Stimulated activated CD4-positive, alpha-beta T cell treated with anti-CD3 and anti-CD28 coated beads, Interleukin-1b, Interleukin-23, amount 100 ng/mL, for 4 hours (primary cell): ENCODE data around the gene HPCA.
"Not testable (repeated sequence)": the region's sequence is repeated elsewhere in the genome, so short reads cannot be mapped to it uniquely, and the experiment has no call there.

Experiments used
- DNase-seq, 2 donors: peaks; one replicate each; pipeline ENCODE4 v3.0.0-alpha.2; 2020; ENCODE audit warnings: low read depth in 2 of 2

Gene HPCA

DNA sequence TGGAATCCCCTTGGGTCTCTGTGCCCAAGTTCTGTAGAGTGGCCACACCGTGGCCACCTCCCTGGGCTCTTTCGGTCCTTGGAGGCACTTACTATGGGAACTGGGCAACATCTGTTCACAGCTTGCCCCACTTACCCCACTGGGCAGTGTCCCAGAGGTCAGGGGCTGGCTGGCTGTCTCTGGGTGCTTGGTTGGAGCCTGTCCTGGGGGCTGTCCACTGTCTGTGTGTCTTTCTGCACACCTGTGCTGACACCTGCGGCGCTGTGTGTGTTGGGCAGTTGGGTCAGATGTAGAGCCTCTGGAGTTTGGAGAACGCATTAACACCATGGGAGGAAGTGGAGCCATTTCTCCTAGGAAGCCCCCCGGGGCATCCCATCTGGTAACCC is 16.2 kb downstream of the HPCA start:
- no peak for DNase-seq

DNA sequence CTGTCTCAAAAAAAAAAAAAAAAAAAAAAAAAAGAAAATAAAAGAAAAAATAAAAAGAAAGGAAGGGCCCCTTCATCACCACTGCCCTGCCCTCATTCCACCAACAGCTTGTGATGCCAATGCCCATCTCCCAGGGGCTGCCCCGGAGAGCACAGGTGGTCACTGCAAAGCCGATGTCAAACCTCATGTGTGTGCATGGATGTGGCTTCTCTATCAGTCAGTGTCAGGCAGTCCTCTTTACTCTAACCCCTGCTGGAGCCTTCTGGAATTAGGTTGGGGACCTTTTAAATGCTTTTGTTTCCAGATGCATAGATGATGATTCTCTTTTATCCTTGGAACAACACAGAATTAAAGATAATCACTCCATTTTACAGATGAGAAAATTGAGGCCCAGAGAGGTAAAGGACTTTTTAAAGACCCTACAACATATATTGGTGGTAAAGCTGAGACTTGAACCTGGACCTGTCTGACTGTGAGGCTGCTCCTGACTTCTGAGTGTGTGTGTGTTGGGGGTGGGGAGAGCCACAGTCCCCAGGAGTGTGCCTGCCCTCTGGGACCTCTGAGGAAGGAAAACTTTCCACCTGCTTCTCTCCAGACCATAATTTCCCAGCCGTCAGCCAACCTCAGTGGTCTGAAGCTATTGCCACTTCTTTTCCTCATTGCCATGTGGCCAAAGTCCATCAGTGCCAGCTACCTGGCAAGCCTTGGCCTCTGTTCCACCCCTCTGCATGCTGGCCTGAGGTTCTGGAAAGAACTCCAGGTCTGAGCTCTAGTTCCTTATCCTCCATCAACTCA is 17.9 kb downstream of the HPCA start:
- DNase-seq = no peak

DNA sequence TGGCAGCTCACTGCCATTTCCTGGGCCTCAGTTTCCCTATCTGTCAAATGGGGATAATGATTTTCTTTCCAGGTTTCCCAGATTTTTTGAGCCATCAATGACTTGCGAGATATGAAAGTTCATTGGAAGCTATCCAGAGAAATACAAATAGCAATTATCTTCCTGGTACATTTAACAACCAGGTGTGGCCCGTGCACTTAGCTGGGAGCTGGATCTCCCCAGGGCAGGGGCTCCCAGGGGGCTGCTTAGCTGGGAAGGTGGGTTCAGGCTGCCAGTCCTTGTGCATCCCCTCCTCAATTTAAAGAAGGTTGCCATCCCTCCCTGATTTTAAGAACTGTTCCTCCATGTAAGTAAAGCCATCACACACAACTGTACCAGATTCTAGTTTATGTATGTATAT is 18.5 kb downstream of the HPCA start:
- DNase-seq = no peak

DNA sequence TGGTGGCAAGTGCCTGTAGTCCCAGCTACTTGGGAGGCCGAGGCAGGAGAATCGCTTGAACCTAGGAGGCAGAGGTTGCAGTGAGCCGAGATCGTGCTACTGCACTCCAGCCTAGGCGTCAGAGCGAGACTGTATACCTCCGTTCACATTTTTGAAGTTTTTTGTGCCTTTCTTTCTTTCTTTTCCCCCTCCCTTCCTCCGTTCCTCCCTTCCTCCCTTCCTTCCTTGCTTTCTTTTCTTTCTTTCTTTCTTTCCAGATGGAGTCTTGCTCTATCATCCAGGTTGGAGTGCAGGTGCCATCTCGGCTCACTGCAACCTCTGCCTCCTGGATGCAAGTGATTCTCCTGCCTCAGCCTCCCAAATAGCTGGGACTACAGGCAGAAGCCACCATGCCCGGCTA is 19.3 kb downstream of the HPCA start:
- not testable (repeated sequence) for DNase-seq

DNA sequence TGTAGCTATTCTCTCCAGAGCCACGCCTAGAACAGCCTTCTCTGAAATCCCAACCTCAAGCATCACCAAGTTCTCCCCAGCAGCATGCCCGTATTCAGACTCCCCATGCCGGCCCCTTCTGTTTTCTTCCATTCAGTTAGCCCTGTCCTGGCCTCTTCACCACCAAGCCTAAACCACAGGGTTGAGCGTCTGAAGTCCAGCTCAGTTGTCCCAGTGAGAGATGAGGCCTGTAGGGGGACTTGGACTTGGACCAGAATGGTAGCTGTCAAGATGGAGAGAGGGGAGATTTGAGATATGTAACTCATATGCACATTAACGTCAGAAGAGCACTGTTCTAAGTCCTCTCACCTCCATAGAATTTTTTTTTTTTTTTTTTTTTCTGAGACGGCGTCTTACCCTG is 20.4 kb downstream of the HPCA start:
- no peak for DNase-seq

DNA sequence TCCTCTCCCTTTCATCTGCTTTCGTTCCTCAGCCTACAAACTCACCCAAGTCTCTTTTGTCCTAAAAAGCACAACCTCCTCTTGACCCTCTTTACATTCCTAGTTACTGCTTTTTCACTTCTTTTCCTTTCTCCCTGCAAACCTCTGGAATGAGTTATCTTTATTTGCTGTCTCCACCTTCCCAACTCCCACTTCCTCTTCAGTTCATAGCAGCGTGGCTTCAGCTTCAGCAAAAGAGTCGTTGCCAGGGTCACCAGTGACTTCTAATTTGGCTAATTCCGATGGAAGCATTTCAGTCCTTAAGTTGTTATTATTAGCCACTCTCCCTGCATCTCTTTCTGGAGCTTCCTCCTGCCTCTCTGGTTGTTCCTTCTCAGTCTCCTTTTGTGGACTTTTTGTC is 21.1 kb downstream of the HPCA start:
- no peak for DNase-seq

DNA sequence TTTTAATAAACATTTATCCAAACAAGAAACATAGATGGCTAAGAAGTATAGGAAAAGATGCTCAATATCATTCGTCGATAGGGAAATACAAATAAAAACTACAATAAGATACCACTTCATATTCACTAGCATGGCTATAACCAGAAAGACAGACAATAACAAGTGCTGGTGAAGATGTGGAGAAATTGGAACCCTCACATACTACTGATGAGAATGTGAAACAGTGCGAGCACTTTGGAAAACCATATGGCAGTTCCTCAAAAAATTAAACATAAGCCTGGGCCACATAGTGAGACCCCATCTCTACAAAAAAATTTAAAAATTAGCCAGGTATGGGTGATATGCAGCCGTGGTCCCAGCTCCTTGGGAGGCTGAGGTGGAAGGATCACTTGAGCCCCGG is 24.0 kb downstream of the HPCA start:
- no peak for DNase-seq

DNA sequence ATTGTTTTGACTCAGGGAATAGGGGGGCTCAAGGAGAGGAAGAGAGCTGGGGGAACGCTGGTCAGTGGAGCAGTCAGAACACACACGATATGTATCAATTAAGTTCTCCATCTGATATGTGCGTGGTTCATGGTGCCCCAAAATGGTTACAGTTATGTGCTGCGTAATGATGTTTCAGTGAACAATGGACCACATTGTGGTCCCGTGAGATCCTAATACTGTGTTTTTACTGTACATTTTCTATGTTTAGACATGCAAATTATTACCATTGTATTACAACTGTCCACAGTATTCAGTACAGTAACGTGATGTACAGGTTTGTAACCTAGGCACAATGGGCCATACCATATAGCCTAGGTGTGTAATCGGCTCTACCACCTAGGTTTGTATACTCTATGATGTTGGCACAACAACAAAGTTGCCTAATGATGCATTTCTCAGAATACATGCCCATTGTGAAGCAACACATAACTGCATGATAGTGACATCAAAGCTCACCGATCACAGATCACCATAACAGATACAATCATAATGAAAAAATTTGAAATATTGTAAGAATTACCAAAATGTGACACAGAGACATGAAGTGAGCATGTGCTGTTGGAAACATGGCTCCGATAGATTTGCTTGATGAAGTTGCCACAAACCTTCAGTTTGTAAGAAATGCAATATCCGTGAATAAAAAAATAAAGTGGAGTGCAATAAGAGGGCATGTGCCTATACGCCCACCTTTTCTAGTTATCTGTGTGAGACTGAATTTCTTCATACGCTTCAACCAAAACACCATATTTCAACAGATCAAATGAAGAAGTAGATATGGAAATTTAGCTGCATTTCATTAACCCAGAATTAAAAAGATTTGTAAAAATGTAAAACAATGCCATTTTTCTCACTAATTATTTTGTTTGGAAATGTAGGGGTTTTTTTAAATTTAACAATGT is 29.7 kb downstream of the HPCA start:
- no peak for DNase-seq

DNA sequence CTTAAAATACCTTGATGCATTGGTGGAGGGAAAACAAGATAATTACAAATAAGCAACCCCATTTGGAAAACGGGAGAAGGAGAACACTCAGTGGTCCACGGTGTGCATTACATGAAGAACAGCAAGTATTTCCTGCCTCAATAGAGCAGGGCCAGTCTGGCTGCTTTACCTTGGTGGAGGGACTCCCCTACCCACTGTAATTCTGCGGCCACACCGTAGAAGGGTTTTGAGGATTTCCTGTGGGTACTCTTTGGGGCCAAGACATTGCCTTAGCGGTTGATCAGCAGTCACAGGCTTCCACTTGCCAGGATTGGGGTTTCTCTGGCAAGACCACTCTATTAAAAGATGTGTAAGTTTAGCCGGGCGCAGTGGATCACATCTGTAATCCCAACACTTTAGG is 31.2 kb downstream of the HPCA start:
- no peak for DNase-seq

DNA sequence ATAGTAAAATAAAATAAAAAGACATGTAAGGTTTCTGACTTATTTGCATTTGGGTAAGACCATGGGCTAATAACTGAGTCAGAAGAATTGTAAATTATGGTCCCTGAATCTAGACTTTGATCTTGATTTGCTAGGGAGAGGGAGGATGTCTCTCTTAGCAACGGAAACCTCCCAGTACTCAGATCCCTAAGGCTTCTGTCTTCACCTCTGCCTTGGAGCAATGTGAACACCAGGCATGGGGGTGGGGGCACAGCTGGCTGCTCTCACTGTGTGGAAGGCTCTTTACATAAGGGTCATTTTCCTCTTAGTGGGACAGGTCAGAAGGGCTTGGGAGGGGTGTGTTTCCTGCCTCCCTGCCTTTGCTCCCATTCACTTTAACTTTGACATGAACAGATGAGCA is 31.9 kb downstream of the HPCA start:
- DNase-seq = no peak

DNA sequence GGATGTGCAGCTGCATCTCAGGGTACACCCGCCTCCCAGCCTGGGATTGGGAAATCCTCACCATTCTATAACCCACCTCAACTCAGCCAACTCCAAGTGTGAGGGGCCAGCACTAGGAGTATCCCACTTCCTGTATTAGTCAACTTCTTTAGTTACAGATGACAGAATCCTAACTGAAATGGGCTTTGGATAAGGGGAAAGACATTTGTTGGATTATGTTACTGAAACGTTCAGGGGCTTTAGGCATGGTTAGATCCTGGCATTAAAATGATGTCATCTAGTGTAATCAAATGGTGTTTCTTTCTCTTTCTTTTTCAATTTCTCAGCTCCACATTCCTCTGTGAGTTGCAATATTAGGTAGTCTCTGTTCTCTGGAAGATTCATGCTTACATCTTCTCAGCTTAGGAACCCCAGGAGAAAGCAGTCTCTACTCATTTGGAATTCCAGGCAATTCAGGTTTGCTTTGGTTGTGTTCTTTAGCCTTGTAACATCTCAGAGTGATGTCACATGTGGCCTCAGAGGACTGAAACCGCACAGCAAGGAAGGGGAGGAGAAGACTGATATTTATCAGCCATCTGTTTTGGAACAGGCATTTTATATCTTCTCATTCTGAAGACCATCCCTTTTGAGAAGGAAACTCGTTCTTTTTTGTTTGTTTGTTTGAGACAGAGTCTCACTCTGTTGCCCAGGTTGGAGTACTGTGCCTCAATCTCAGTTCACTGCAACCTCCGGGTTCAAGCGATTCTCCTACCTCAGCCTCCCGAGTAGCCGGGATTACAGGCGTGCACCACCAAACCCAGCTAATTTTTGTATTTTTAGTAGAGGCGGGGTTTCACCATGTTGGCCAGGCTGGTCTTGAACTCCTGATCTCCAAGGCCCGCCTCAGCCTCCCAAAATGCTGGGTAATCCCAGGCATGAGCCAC is 33.8 kb downstream of the HPCA start:
- DNase-seq = no peak

DNA sequence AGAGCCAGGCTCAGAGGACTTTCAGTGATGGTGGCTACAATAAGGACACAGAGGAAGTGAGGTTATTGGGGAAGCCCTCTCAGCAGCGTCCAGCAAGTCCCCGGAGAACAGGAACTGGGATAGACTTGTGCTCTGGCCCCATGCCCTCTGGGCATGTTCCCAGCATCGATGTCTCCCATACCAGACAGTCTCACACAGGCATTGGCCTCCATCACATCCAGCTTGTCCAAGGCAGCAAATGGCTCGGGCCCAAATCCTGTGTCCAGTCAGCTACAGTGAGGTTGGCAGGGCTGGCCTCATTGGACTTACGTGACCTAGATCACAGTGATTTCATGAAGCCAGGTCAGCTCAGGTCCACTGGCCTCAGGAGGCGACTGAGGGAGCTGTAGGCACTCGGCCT is 34.5 kb downstream of the HPCA start:
- no peak for DNase-seq

DNA sequence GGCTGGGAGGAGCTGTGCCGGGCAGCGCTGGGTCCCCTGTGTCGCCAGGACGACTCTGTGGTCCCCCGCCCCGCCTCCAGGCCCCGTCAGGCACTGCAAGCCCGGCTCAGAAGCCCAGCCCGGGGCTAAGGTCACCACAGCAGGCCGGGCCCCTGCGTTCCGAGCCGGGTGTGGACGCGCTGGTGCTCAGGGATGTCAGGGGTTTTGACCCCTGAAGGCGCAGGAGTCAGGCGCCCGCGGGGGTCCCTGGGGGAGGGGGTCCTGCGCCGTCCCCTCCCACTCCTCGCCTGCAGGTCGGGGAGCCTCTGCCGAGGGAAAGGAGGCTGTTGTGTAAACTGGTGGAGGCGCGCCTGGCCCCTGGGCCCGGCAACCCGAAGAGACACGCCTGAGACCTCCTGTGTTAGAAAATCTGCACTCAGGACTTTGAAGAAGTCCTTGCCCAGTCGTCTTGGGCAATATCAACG is 38.6 kb downstream of the HPCA start:
- DNase-seq = no peak

DNA sequence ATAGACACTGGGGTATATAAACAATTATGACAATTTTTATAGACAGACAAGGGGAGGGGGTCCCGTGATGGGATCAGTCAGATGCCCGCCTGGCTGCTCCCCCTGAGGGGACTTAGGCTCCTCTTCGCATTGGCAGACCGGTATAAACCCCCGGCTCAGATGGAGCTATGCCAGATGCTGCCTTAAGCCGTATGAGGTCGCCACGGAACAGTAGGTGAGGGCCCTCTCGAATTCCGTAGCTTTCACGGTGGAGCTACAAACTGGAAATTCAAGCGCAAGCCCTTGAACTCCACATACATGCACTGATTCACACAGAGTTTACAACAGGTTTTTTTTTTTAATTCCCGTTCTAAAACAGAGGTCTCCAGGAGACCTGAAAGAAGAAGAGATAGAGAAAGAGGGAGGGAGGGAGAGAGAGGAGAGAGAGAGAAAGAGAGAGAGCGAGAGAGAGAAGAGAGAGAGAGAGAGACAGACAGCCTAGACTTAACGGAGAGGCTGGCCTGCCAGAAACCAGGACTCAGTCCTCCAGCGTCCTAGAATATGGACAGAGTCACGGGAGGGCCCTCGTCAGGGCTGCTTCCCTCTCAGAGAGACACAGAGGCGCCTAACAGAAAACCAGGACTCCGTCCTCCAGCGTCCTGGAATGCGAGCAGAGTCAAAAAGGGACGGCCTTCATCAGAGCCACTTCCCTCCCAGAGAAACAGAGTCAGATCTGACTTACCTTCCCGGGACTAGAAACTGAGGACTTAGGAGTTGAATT is 39.3 kb downstream of the HPCA start:
- no peak for DNase-seq

DNA sequence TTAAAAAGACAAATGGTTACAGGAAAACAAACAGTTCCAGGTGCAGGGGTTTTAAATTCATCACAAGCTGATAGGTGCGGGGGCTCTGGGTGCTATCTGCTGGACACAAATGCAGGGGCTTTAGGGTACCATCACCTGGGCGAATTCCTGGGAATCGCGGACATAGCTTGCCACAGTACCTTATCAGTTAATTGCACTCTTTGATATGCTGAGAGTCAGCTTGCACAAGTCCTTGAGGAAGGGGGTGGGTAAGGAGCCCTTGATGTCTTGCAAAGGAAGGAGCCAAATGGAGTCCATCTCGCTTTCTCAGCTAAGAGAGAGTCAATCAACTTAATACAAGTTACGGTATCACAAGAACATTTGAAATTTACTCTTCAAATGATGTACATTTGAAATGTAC is 40.3 kb downstream of the HPCA start:
- DNase-seq = no peak

DNA sequence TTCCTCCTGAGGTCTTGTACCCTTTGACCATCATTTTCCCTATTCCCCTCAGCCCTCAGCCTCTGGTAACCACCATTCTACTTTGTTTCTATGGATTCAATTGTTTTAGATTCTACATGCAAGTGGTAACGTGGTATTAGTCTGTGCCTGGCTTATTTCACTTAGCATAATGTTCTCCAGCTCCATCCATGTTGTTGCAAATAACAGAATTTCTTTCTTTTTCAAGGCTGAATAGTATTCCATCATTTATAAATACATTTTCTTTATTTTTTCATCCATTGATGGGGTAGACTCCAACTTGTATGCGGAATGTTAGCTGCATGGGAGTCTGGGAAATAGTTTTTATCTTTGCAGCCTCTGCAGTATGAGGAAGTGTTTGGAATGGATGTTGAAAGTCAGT is 41.1 kb downstream of the HPCA start:
- DNase-seq = no peak

DNA sequence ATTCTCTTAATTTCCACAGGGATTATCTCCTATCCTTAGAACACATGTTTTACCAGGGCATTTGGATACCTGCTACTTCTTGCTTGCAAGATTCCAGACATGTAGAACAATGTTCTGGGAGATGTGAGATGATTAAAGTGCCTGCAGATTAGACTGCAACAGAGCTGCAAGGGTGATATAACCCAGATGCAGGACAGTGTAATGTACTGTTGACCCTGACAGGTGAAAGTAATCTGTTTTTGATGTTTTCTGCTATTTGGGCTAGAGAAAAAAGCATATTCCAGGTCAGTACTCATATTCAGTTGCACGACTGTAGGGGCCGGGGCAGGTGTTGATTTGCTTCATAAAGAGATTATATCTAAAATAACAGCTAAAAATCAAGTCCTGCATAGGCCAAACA is 42.0 kb downstream of the HPCA start:
- no peak for DNase-seq

DNA sequence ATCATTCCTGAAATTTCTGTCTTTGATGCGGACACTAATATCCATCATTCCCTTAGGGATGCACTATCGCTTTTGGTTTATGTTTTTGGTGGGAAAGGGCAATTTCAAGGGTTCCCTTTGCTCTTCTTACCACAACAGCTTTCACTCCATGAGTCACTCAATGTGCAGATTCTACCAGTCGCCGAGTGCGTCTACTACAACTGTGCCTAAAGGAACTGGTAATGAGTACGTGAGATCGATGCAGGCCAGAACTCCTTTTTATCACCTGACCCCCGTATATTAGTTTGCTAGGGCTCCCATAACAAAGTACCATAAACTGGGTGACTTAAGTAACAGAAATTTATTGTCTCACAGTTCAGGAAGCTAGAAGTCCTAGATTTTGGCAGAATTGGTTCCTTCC is 42.4 kb downstream of the HPCA start:
- DNase-seq = no peak

DNA sequence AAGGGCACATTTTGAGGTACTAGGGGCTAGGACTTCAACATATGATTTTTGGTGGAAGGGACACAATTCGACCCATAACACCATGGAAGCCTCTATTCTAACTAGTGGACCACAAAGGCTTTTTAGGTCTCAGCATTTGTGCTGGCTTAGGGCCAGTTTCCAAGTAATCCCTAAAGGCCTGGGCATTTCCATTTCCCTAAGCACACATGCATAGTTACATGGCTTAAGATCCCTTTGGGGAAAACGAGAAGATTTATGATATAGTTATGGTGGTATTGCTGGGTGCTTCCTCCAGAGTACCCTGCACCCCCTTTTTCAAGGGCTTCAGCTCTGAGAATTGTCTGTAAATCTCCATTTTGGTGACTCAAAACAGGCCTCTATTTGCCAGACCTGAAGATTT is 43.1 kb downstream of the HPCA start:
- DNase-seq = no peak

DNA sequence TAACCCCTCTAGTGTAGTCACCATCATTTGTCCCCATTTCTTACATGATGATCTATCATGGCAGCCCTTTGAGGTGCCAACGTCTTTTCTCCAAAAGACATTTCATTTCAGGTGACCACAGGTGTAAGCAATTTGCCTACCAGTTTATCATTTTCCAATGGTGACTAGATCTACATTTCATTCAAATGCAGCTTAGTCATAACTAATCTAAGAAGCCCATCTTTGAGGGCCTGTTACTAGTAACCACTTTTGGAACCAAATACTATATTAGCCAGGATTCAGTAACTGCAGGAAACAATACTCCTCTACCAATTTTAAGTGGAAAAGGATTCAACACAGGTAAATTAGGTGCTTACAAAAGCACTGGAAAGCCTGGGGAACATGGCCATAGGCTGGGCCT is 45.5 kb downstream of the HPCA start:
- DNase-seq = no peak

DNA sequence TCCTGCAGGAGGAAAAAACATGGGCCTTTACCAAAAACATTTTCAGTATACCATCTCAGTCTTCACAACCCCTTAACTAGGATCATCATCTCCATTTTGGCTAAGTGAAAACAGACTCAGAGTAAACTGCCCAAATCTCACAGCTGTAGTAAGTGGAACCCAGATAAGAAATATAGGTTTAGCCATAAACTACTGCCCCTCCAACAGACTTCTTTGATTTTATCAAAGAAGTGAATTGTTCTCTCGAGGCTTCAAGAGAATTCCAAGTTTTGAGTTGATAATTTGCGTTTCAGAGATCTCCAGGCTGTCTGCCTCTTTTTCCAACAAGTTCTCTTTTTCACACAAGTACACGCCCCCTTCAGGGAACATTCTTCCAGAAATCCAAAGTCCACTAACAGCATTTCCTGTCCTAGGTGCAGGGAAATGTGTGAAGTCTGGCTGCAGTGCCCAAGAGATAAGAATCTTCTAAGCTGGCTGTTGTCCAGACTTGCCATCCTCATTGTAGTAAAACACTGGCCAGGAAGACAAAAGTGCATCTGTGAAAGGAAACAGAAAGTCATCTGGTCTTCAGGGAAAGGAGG is 47.5 kb downstream of the HPCA start:
- DNase-seq = no peak
